Sciatic nerve (tissue), 2 donors: Measurements from ENCODE around the gene RHOH. TPM values are rescaled to one million over a fixed set of nuclear protein-coding genes. Genes with fewer than 3 reads are reported as not detected.
A peak's percentile ranks its signal among the peaks of the same experiment; 100 is the strongest.

Source experiments
- ATAC-seq: fragments of 200-7000 bp; cut with Tn5 transposase; one replicate; pipeline ENCODE4 v1.9.1; 2020; ENCODE audit warnings: mild to moderate bottlenecking, moderate library complexity
- DNase-seq: peaks from one replicate; pipeline ENCODE4 v3.0.0-alpha.2; 2020; ENCODE audit warnings: low spot score
- intact Hi-C: fragments of 100-400 bp; cut with DNase I; formaldehyde crosslinking; loops from one replicate; pipeline ENCODE4 v1.14.2; 2022
- total RNA-seq: library from RNA; stranded (reverse); fragmentation: NEBNext Ultra II Directional; extraction: Animal tissue kit (Norgen Biotek cat#: 25700); gene quantifications from one replicate; pipeline ENCODE4 v1.2.1, GENCODE V29; 2021
- donor health status: DM: no; HTN: no; CAD: no.
- donor health status: DM: no; HTN: no; CAD: no.

The RHOH gene
- total RNA-seq, 1 donor from 2014 or later: 2.5 TPM

DNA sequence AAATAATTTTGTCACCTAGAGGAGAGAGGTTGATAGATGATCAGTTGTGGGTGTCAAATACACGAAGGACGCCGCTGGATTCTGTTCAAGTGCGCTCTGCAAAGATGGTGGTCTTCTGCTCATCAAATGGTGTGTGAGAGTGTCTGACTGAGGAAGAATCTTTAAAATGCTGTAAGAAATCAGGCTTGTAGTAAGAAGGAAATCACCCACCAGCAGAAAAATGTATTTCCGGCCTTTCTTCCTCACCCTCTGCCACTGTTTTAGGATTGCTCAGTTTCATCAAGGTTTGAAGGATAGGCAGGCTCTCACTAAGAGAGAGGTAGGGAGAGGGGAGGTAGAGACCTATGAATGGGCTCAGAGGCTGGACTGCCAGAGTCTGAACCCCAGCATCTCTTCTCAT is 28.7 kb downstream of the RHOH start:
- intact Hi-C loops: no loop called here

DNA sequence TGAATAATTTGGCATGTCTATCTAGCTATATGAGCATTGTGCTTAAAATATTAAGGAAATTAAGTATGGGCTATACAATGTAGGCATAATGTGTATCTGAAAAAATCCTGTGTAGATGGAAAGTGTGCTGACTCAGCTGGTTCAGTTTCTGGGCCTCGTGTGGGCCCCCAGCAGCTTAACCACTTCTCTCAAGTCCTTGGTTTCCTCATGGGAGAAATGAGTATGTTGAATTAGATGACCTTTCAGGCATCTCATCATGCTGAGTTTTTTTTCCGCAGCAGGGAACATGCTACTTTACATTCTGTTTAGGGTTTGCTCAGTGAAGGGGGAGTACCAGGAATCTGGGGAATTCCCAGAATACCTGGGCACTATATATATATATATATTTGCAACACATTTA is 30.5 kb downstream of the RHOH start:
- ATAC-seq (no peak), DNase-seq (no peak)
- intact Hi-C loops: no loop called here

More for the DNA sequence above, 28.7 kb downstream of the RHOH start:
- no peak for ATAC-seq
- DNase-seq: no peak

GRCh38 chr4:40228497-40229365 is 31.9 kb downstream of the RHOH start:
- intact Hi-C loops: no loop called here
- DNase-seq (no peak), ATAC-seq (no peak)

- no peak for DNase-seq
- ATAC-seq: no peak
- intact Hi-C loops: no loop called here
Observed at GRCh38 chr4:40231316-40231863, 34.6 kb downstream of the RHOH start.

DNA sequence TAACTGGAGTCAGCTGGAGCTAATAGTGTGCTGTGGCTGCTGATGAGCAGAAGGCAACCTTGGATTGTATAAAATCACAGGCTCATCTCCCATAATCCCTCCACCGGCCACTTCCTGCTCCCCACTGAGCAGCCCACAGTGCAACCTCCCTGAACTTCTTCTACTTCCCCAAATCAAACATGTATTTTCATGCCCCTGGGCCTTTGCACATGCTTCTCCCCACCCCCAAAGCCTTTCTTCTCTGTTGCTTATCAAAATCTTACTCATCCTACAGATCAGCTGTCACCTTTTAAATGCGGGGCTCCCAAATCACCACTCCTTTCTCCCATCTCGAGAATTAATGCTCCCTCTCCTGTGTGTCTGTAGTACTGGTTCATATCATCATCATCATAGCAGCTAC is 35.8 kb downstream of the RHOH start:
- intact Hi-C loops: no loop called here
- ATAC-seq (no peak), DNase-seq (no peak)

DNA sequence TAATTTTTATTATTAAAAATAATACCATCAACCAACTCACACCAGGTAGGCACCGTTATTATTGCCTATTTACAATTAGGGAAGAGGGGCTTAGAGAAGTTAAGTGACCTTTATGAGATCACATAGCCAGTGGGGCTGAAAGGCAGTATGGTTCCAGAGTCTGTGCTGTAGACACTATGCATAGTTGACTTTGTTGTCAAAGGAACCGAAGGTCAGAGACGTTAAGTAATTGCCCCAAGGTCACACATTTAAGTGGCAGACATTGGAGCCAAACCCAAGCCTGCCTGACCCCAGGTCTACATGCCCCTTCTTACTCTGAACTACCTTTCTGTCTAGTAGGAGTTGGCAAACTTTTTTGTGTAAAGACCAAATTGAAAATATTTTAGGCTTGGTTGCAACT is 36.4 kb downstream of the RHOH start:
- DNase-seq (no peak), ATAC-seq (no peak)
- intact Hi-C loops: no loop called here

DNA sequence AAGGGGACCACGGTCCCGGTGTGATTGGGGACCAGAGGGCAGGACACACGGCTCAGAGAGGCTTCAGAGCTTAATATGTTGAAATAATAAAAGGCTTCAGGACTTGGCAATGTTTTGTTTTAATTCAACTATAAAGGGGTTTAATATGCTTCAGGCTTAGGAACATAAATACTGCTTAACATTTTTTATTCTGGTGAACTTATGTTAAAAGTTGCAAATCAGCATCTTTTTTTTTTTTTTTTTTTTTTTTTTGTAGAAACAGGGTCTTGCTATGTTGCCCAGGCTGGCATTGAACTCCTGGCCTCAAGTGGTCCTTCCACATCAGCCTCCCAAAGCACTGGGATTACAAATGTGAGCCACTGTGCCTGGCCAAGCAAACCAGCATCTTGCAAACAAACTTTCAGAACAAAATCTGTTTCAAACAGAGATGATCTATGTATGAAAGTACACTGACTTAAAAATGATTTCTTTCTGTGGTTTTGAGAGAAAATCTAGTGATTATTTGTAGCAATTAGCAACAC is 37.7 kb downstream of the RHOH start:
- ATAC-seq (no peak), DNase-seq (no peak)
- intact Hi-C loops: no loop called here

DNA sequence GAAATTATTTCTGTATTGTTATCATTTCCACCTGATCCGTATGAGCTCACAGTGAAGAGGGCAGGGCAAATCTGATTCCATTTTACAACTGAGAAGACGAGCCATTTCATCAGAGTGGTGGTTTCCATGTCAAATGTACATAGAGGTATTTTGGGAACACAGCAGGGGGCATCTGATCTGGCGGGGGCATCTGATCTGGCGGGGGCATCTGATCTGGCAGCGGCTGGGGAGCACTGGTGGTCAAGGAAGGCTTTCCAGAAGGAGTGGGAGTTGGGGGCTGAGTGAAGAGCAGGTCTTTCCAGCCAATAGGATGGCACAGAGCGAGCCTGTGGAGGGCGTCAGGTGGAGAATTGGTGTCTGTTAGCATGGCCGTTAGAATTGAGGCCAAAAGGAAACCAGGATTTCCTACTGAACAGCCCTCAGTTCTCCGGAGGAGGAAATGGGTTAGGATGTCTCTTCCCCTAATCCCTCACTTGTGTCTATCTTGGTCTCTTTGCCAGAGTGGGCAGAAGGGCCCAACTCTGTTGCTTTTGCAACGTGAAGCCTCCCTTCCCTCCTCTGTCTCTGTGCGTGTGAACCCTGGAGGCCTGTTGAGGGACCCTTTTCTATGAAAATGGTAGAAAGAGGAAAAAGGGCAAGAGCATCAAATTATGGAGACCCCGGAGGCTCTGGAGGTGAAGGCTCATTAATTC is 41.3 kb downstream of the RHOH start:
- ATAC-seq (no peak), DNase-seq (no peak)
- intact Hi-C loops: no loop called here

- DNase-seq (no peak), ATAC-seq (peak; percentile 39)
- intact Hi-C loops: no loop called here
Observed at GRCh38 chr4:40238700-40239548, 42.1 kb downstream of the RHOH start.

GRCh38 chr4:40240040-40240653 is 43.3 kb downstream of the RHOH start:
- intact Hi-C loops: no loop called here
- ATAC-seq (no peak), DNase-seq (no peak)

DNA sequence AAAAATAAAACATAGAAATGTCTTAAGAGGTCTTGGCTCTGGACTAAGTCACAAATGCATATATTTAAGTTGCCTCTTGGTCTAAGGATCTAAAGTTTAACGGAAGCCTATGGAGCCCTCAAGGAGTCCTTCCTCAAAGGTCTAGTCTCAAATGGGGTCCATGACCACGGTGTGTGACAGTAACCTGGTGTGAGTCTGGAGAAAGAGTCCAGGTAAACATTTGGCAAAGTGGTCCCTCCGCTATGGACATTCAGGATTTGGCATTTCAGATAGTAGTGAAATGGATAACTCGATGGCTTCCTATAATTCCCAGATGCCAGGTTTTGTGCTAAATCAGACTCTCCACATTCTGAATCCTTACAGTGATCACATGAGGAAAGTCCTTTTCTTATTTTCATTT is 44.2 kb downstream of the RHOH start:
- no peak for DNase-seq
- no peak for ATAC-seq
- intact Hi-C loops: no loop called here

DNA sequence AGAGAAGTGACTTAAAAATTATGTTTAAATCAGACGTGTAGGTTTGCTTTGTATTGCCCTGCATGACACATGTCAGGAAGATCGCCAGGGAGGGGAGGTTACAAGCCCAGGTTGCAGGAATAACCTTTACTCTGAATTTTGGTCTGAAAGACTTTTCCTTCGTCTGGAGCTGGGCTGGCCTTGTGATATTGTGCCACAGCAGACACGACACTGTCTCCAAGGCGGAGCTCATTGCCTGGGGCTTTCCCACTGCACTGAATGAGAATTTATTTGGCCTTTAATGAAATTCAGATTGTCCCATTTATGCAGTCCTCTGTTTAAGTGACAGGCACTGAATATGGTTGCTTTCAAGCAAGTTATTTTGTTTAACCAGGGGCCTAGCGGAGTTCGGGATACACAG is 45.1 kb downstream of the RHOH start:
- intact Hi-C loops: no loop called here
- no peak for ATAC-seq
- DNase-seq: no peak

DNA sequence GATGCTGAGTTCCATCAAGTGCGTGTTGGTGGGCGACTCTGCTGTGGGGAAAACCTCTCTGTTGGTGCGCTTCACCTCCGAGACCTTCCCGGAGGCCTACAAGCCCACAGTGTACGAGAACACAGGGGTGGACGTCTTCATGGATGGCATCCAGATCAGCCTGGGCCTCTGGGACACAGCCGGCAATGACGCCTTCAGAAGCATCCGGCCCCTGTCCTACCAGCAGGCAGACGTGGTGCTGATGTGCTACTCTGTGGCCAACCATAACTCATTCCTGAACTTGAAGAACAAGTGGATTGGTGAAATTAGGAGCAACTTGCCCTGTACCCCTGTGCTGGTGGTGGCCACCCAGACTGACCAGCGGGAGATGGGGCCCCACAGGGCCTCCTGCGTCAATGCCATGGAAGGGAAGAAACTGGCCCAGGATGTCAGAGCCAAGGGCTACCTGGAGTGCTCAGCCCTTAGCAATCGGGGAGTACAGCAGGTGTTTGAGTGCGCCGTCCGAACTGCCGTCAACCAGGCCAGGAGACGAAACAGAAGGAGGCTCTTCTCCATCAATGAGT is 46.6 kb downstream of the RHOH start:
- DNase-seq: no peak
- intact Hi-C loops: no loop called here
- no peak for ATAC-seq

DNA sequence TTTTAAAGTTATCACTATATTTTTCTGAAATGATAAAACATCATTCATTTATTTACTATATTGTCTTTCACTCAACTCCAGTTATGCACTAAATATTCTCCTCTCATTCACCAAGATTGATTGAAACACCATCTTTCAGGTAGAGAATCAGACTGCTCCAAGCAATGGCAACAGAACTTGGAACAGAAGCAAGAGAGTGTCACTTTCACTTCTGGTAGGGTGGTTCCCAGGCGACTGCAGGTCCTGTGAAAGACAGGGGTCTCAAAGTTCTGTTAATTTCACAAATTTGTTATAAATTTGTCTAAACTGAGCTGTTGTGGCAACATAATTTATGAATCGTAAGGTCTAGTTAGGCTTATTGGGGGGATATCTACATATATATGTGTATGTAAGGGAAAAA is 47.8 kb downstream of the RHOH start:
- intact Hi-C loops: no loop called here
- DNase-seq: no peak
- ATAC-seq: no peak

DNA sequence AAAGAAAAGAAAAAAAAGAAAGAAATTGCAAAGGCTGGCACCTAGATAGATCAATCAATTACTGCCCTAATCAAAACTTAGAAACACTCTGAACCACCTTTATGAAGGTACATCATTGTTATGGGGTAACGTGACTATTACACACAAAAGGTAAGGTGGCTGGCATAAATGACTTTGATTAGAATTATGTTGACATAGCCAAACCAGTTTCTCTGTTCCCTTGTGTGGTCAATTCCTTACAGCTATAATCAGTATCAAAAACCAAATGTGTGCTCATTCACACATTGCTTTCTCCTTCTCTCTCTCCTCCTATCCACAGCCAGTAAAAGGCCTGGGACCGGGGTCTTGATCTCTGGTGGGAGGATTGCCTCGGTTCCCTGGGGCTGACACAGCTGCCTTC is 48.7 kb downstream of the RHOH start:
- ATAC-seq (no peak), DNase-seq (no peak)
- intact Hi-C loops: no loop called here

GRCh38 chr4:40246011-40246900 is 49.4 kb downstream of the RHOH start:
- ATAC-seq (no peak), DNase-seq (no peak)
- intact Hi-C loops: no loop called here

DNA sequence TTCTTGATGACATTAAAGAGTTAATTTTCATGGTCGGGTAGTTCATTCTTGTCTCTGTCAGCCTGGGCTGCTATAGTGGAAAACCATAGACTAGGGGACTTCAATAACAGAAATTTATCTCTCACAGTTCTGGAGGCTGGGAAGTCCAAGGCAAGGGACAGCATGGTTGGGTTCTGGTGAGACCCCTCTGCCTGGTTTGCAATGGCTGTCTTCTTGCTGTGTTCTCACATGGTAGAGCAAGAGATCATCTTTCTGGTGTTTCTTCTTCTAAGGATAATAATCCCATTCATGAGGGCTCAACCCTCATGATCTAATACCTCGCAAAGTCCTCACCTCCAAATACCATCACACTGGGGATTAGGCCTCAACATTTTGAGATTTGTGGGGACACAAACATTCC is 50.1 kb downstream of the RHOH start:
- no peak for ATAC-seq
- intact Hi-C loops: no loop called here
- no peak for DNase-seq

- DNase-seq: no peak
- intact Hi-C loops: no loop called here
- ATAC-seq: no peak
Observed at GRCh38 chr4:40247350-40247749, 50.5 kb downstream of the RHOH start.
